Measurements from ENCODE around the gene PRDM16.

The PRDM16 gene

DNA sequence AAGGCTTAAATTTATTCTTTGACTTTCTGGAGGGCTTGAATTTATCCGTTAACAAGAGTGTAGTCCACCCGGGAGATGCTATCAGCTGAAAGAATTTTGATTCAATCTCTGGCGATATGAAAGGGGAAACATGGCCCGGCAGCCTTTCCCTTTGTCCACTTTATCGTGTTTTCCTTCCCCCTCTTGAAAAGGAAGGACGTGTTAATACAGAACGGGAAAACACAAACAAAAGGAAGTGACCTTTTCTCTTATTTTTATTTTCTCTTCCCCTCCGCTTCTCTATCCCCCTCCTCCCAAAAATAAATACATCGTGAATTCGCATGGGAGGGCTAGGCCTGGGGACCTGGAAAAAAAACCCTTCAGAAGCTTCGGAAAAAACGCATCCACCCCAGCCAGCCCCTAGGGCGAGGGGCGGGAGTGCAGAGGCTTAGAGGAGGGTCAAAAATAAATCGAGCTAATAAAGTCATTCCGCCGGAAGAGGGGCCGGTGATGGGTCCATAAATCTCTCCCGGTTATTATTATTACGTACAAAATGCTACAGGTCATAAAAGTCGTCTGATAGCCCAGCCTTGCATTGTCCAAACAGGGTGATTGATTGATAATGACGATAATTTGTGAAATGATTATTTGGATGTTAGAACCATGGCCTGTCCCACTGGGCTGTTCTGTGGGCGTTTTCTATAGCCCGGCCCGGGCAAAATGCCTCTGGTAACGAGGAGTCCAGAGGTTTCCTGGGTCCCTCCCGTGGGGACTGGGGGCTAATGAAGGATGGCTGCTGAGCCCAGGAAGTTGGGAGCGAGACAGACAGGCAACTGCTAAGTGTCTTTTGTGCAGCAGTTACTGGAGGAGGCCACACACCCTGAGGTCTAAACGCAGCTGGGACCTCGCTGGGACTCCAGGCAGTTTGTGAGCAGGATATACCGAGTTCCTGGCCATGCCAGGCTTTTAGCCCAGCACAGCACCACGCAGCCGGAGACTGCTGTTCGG lies 179.4 kb downstream of the PRDM16 start (continued):
- TF ChIP-seq, protein P1, sequence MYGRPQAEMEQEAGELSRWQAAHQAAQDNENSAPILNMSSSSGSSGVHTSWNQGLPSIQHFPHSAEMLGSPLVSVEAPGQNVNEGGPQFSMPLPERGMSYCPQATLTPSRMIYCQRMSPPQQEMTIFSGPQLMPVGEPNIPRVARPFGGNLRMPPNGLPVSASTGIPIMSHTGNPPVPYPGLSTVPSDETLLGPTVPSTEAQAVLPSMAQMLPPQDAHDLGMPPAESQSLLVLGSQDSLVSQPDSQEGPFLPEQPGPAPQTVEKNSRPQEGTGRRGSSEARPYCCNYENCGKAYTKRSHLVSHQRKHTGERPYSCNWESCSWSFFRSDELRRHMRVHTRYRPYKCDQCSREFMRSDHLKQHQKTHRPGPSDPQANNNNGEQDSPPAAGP (tag by site-specific recombination; IDR thresholded peaks at IDR 0.05), result peak; percentile 95
- TF ChIP-seq ZBTB1 (tag by site-specific recombination; IDR thresholded peaks at IDR 0.05), result no peak
- TF ChIP-seq, protein P2, sequence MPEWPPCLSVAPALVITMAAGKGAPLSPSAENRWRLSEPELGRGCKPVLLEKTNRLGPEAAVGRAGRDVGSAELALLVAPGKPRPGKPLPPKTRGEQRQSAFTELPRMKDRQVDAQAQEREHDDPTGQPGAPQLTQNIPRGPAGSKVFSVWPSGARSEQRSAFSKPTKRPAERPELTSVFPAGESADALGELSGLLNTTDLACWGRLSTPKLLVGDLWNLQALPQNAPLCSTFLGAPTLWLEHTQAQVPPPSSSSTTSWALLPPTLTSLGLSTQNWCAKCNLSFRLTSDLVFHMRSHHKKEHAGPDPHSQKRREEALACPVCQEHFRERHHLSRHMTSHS (tag by site-specific recombination; IDR thresholded peaks at IDR 0.05), result no peak
- TF ChIP-seq, protein P3, sequence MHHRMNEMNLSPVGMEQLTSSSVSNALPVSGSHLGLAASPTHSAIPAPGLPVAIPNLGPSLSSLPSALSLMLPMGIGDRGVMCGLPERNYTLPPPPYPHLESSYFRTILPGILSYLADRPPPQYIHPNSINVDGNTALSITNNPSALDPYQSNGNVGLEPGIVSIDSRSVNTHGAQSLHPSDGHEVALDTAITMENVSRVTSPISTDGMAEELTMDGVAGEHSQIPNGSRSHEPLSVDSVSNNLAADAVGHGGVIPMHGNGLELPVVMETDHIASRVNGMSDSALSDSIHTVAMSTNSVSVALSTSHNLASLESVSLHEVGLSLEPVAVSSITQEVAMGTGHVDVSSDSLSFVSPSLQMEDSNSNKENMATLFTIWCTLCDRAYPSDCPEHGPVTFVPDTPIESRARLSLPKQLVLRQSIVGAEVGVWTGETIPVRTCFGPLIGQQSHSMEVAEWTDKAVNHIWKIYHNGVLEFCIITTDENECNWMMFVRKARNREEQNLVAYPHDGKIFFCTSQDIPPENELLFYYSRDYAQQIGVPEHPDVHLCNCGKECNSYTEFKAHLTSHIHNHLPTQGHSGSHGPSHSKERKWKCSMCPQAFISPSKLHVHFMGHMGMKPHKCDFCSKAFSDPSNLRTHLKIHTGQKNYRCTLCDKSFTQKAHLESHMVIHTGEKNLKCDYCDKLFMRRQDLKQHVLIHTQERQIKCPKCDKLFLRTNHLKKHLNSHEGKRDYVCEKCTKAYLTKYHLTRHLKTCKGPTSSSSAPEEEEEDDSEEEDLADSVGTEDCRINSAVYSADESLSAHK (tag by site-specific recombination; IDR thresholded peaks at IDR 0.05), result no peak
- no peak for TF ChIP-seq ZNF248 (tag by site-specific recombination; IDR thresholded peaks at IDR 0.05)
- no peak for TF ChIP-seq ZNF335 (tag by site-specific recombination; conservative IDR thresholded peaks at IDR 0.05)
- no peak for TF ChIP-seq EGR2 (tag by site-specific recombination; IDR thresholded peaks at IDR 0.05; ENCODE audit: low read depth)
- no peak for TF ChIP-seq ZNF394 (tag by site-specific recombination; IDR thresholded peaks at IDR 0.05; ENCODE audit: borderline replicate concordance)
- no peak for TF ChIP-seq ZNF571 (tag by site-specific recombination; IDR thresholded peaks at IDR 0.05)
- no peak for TF ChIP-seq ZXDB (tag by site-specific recombination; IDR thresholded peaks at IDR 0.05)
- TF ChIP-seq ZNF510 (tag by site-specific recombination; IDR thresholded peaks at IDR 0.05; ENCODE audit: insufficient replicate concordance), result no peak
- TF ChIP-seq ZNF707 (tag by site-specific recombination; IDR thresholded peaks at IDR 0.05), result no peak
- TF ChIP-seq ZNF202 (tag by site-specific recombination; IDR thresholded peaks at IDR 0.05; ENCODE audit: borderline replicate concordance), result no peak
- TF ChIP-seq, protein P4, sequence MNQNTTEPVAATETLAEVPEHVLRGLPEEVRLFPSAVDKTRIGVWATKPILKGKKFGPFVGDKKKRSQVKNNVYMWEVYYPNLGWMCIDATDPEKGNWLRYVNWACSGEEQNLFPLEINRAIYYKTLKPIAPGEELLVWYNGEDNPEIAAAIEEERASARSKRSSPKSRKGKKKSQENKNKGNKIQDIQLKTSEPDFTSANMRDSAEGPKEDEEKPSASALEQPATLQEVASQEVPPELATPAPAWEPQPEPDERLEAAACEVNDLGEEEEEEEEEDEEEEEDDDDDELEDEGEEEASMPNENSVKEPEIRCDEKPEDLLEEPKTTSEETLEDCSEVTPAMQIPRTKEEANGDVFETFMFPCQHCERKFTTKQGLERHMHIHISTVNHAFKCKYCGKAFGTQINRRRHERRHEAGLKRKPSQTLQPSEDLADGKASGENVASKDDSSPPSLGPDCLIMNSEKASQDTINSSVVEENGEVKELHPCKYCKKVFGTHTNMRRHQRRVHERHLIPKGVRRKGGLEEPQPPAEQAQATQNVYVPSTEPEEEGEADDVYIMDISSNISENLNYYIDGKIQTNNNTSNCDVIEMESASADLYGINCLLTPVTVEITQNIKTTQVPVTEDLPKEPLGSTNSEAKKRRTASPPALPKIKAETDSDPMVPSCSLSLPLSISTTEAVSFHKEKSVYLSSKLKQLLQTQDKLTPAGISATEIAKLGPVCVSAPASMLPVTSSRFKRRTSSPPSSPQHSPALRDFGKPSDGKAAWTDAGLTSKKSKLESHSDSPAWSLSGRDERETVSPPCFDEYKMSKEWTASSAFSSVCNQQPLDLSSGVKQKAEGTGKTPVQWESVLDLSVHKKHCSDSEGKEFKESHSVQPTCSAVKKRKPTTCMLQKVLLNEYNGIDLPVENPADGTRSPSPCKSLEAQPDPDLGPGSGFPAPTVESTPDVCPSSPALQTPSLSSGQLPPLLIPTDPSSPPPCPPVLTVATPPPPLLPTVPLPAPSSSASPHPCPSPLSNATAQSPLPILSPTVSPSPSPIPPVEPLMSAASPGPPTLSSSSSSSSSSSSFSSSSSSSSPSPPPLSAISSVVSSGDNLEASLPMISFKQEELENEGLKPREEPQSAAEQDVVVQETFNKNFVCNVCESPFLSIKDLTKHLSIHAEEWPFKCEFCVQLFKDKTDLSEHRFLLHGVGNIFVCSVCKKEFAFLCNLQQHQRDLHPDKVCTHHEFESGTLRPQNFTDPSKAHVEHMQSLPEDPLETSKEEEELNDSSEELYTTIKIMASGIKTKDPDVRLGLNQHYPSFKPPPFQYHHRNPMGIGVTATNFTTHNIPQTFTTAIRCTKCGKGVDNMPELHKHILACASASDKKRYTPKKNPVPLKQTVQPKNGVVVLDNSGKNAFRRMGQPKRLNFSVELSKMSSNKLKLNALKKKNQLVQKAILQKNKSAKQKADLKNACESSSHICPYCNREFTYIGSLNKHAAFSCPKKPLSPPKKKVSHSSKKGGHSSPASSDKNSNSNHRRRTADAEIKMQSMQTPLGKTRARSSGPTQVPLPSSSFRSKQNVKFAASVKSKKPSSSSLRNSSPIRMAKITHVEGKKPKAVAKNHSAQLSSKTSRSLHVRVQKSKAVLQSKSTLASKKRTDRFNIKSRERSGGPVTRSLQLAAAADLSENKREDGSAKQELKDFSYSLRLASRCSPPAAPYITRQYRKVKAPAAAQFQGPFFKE (tag by site-specific recombination; IDR thresholded peaks at IDR 0.05; ENCODE audit: borderline replicate concordance), result no peak
- TF ChIP-seq SP3 (tag by site-specific recombination; IDR thresholded peaks at IDR 0.05), result no peak
- TF ChIP-seq ZNF223 (tag by site-specific recombination; IDR thresholded peaks at IDR 0.05), result no peak
- no peak for TF ChIP-seq GLI4 (tag by site-specific recombination; IDR thresholded peaks at IDR 0.05)
- TF ChIP-seq ZNF2 (tag by site-specific recombination; IDR thresholded peaks at IDR 0.05), result no peak
- no peak for TF ChIP-seq ZNF416 (tag by site-specific recombination; IDR thresholded peaks at IDR 0.05)
- TF ChIP-seq, protein P5, sequence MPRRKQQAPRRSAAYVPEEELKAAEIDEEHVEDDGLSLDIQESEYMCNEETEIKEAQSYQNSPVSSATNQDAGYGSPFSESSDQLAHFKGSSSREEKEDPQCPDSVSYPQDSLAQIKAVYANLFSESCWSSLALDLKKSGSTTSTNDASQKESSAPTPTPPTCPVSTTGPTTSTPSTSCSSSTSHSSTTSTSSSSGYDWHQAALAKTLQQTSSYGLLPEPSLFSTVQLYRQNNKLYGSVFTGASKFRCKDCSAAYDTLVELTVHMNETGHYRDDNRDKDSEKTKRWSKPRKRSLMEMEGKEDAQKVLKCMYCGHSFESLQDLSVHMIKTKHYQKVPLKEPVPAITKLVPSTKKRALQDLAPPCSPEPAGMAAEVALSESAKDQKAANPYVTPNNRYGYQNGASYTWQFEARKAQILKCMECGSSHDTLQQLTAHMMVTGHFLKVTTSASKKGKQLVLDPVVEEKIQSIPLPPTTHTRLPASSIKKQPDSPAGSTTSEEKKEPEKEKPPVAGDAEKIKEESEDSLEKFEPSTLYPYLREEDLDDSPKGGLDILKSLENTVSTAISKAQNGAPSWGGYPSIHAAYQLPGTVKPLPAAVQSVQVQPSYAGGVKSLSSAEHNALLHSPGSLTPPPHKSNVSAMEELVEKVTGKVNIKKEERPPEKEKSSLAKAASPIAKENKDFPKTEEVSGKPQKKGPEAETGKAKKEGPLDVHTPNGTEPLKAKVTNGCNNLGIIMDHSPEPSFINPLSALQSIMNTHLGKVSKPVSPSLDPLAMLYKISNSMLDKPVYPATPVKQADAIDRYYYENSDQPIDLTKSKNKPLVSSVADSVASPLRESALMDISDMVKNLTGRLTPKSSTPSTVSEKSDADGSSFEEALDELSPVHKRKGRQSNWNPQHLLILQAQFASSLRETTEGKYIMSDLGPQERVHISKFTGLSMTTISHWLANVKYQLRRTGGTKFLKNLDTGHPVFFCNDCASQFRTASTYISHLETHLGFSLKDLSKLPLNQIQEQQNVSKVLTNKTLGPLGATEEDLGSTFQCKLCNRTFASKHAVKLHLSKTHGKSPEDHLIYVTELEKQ (tag by site-specific recombination; IDR thresholded peaks at IDR 0.05; ENCODE audit: borderline replicate concordance), result no peak
- no peak for TF ChIP-seq KLF16 (tag by site-specific recombination; IDR thresholded peaks at IDR 0.05)
- no peak for TF ChIP-seq ZNF292 (tag by site-specific recombination; IDR thresholded peaks at IDR 0.05; ENCODE audit: borderline replicate concordance, low read depth)
- TF ChIP-seq, protein P6, sequence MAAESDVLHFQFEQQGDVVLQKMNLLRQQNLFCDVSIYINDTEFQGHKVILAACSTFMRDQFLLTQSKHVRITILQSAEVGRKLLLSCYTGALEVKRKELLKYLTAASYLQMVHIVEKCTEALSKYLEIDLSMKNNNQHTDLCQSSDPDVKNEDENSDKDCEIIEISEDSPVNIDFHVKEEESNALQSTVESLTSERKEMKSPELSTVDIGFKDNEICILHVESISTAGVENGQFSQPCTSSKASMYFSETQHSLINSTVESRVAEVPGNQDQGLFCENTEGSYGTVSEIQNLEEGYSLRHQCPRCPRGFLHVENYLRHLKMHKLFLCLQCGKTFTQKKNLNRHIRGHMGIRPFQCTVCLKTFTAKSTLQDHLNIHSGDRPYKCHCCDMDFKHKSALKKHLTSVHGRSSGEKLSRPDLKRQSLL (tag by site-specific recombination; IDR thresholded peaks at IDR 0.05), result no peak
- no peak for TF ChIP-seq ZNF768 (tag by site-specific recombination; IDR thresholded peaks at IDR 0.05)
